Measurements from ENCODE around the gene PKNOX2. TPM values are rescaled to one million over a fixed set of nuclear protein-coding genes. Genes with fewer than 3 reads are reported as not detected.

PKNOX2 gene
- total RNA-seq, 1 donor from 2014 or later, result 17.8 TPM

DNA sequence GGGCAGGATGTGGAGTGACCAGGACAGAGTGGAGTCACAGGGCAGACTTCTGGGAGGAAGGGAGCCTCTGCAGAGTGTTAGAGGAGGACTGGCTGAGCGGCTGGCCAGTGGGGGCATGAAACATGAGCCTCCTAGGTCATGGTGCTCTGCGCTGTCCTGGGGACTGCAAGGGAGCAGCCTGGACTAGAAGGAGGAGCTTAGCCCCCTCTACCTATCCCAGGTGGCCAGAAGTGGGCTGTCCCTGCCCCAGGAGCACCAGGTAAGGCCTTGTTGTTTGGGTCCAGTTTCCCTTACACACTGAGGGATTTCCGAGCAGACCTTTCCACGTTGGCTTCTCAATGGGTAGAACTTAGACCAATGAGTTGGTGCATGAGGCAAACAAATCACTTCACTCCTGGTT lies 7.4 kb downstream of the PKNOX2 start:
- Histone ChIP-seq H3K9me3 (no peaks in the 10 kb centered on the region), H3K4me3 (no peak overlapping the region), H3K27ac (no peak overlapping the region), H3K36me3 (no peaks in the 10 kb centered on the region), H3K27me3 (peaks cover 22% of the 10 kb centered on the region), H3K4me1 (peaks cover 15% of the 10 kb centered on the region)
- TF ChIP-seq, protein P1, sequence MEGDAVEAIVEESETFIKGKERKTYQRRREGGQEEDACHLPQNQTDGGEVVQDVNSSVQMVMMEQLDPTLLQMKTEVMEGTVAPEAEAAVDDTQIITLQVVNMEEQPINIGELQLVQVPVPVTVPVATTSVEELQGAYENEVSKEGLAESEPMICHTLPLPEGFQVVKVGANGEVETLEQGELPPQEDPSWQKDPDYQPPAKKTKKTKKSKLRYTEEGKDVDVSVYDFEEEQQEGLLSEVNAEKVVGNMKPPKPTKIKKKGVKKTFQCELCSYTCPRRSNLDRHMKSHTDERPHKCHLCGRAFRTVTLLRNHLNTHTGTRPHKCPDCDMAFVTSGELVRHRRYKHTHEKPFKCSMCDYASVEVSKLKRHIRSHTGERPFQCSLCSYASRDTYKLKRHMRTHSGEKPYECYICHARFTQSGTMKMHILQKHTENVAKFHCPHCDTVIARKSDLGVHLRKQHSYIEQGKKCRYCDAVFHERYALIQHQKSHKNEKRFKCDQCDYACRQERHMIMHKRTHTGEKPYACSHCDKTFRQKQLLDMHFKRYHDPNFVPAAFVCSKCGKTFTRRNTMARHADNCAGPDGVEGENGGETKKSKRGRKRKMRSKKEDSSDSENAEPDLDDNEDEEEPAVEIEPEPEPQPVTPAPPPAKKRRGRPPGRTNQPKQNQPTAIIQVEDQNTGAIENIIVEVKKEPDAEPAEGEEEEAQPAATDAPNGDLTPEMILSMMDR (IDR thresholded peaks at IDR 0.05), result no peak
- DNase-seq (no peak), ATAC-seq (no peak)
- intact Hi-C loops (cut with DNase I), result no loop called here

DNA sequence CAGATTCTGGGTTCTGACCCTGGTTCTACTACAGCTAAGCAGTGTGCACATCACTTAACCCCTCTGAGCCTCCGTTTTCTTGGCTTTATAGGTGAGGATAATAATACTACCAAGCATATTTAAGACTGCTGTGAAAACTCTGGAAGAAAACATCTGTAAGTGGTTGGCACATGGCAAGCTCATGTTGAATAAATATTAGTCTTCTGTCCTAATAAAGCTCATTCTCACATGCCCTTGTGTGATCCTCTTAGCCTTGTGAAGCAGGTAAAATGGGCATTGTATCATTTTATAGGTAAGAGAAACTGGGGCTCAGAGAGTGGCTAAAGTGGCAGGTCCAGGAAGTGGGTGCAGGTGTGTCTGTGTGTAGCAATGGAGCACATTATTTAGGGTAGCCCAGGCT lies 8.5 kb downstream of the PKNOX2 start:
- intact Hi-C loops (cut with DNase I), result no loop called here
- ATAC-seq, result no peak
- H3K9me3 ChIP-seq, result no peaks in the 10 kb centered on the region
- DNase-seq, result no peak
- H3K4me1 ChIP-seq, result peaks cover 15% of the 10 kb centered on the region
- H3K27me3 ChIP-seq, result peaks cover 13% of the 10 kb centered on the region
- H3K4me3 ChIP-seq, result no peak overlapping the region
- H3K36me3 ChIP-seq, result no peaks in the 10 kb centered on the region
- TF ChIP-seq, protein P1 (IDR thresholded peaks at IDR 0.05), result no peak
- H3K27ac ChIP-seq, result no peak overlapping the region

DNA sequence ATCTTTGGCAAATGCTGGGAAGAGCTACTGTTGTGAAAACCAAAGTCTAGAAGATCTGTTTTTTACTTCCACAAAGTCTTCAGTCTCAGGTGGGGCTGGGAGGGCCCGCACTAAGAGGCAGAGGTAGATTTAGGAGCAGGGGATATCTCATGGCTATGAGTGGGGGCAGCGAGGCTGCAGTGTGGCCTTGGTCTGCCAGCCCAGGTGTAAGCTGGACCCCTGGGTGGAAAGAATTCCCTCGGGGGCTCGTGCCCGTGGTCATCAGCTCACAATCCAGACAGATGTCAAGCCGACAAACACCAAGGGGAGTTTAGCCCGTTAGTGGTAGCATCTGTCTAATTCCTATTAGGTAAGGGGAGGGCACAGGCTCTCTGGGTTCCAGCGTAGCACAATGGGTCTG lies 9.0 kb downstream of the PKNOX2 start:
- H3K4me3 ChIP-seq, result no peak overlapping the region
- peaks cover 12% of the 10 kb centered on the region for H3K4me1 ChIP-seq
- H3K27me3 ChIP-seq, result peaks cover 8% of the 10 kb centered on the region
- no peak for DNase-seq
- no peak for ATAC-seq
- TF ChIP-seq, protein P1 (IDR thresholded peaks at IDR 0.05), result no peak
- H3K9me3 ChIP-seq, result no peaks in the 10 kb centered on the region
- H3K36me3 ChIP-seq, result no peaks in the 10 kb centered on the region
- H3K27ac ChIP-seq, result no peak overlapping the region
- intact Hi-C loops (cut with DNase I), result no loop called here

DNA sequence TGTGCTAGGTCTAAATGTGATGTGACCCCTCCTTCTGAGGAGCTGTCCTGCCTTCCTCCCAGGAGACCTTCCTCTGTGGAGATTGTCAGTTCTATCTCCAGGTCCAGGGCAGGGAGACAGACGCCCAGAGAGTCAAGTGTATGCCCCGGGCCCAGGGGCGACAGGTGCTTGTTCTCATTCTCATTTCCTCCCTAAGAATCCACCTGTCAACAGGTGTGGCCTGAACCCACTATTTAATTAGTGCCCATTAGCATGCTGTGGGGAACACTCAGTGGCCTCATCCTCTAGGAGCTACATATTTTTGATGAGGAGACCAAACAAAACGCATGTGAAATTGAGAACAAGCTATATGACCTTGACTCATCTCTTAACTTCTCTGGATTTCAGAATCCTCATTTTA lies 9.5 kb downstream of the PKNOX2 start:
- ATAC-seq, result no peak
- no peak overlapping the region for H3K4me3 ChIP-seq

DNA sequence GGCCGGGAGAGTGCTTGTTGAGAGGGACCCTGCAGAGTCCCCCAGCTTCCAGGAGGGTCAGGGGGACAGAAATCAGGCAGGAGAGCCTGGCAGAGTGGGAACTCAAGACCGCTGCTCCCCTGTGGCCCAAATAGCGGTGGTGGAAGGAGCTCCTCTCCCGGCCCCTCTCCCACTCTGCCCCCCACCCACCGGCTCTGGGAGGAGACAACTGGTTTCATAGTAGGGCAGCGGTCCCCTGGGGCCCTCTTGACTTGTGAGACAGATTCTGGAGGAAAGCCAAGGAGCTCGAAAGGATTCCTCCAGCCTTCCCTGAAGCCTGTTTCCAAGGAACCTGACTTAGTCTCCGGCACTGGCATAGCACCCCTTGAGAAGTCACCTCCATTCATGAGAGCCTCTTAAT lies 10.1 kb downstream of the PKNOX2 start:
- no peak overlapping the region for H3K27ac ChIP-seq
- TF ChIP-seq, protein P1 (IDR thresholded peaks at IDR 0.05), result no peak
- peaks cover 2% of the 10 kb centered on the region for H3K4me1 ChIP-seq
- H3K27me3 ChIP-seq, result peaks cover 4% of the 10 kb centered on the region
- intact Hi-C loops (cut with DNase I), result no loop called here
- H3K9me3 ChIP-seq, result no peaks in the 10 kb centered on the region
- ATAC-seq (no peak), DNase-seq (no peak)
- H3K4me3 ChIP-seq, result no peak overlapping the region
- H3K36me3 ChIP-seq, result no peaks in the 10 kb centered on the region

More for the DNA sequence above, 9.5 kb downstream of the PKNOX2 start:
- Histone ChIP-seq H3K9me3 (no peaks in the 10 kb centered on the region), H3K27ac (no peak overlapping the region), H3K4me1 (peaks cover 9% of the 10 kb centered on the region), H3K27me3 (peaks cover 4% of the 10 kb centered on the region), H3K36me3 (no peaks in the 10 kb centered on the region)
- DNase-seq, result no peak
- TF ChIP-seq, protein P1 (IDR thresholded peaks at IDR 0.05), result no peak
- intact Hi-C loops (cut with DNase I), result no loop called here

DNA sequence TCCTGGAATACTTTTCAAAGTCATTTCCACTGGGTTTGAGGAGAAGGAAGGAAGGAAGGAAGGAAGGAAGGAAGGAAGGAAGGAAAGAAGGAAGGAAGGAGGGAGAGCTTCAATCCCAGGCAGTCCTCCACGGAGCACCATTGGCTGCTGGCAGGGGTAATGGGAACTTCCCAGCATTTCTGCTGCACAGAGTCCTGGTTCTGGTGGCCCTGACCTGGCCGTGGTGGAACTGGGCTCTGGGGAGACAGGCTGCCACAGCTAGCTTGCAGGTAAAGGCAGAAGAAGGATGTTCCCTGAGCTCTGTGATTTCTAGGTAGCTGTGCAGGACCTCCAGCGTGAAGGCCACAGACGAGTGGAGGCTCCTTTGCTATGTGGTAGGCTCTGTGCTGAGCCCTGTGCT lies 10.6 kb downstream of the PKNOX2 start:
- no peaks in the 10 kb centered on the region for H3K9me3 ChIP-seq
- no peak for DNase-seq
- H3K4me3 ChIP-seq, result no peak overlapping the region
- no peak for ATAC-seq
- H3K27ac ChIP-seq, result no peak overlapping the region
- intact Hi-C loops (cut with DNase I), result no loop called here
- no peaks in the 10 kb centered on the region for H3K36me3 ChIP-seq
- peaks cover 4% of the 10 kb centered on the region for H3K27me3 ChIP-seq
- TF ChIP-seq, protein P1 (IDR thresholded peaks at IDR 0.05), result no peak
- no peaks in the 10 kb centered on the region for H3K4me1 ChIP-seq

Measured in upper lobe of right lung (tissue), 1 donor.